Endometrial microvascular endothelial cells (primary cell): ENCODE data around the gene KIF25. TPM values are rescaled to one million over a fixed set of nuclear protein-coding genes. Genes with fewer than 3 reads are reported as not detected.
"Not testable (repeated sequence)": the region's sequence is repeated elsewhere in the genome, so short reads cannot be mapped to it uniquely, and the experiment has no call there.

Source experiments
- in situ Hi-C: cut with HindIII; loops from 2 replicates; pipeline ENCODE4 v1.10.0; 2017; ENCODE audit warnings: low sequenced_read_pairs, low pct_unique_long_range_greater_than_20kb; ENCODE audit errors: inconsistent ontology term
- total RNA-seq: library from RNA; depleted of rRNA; stranded (reverse); fragments of >200 nt; gene quantifications from one replicate; pipeline ENCODE4 v1.2.3, GENCODE V29; 2015; ENCODE audit errors: inconsistent ontology term

KIF25 gene
- total RNA-seq, 1 donor from 2014 or later, result not detected

DNA sequence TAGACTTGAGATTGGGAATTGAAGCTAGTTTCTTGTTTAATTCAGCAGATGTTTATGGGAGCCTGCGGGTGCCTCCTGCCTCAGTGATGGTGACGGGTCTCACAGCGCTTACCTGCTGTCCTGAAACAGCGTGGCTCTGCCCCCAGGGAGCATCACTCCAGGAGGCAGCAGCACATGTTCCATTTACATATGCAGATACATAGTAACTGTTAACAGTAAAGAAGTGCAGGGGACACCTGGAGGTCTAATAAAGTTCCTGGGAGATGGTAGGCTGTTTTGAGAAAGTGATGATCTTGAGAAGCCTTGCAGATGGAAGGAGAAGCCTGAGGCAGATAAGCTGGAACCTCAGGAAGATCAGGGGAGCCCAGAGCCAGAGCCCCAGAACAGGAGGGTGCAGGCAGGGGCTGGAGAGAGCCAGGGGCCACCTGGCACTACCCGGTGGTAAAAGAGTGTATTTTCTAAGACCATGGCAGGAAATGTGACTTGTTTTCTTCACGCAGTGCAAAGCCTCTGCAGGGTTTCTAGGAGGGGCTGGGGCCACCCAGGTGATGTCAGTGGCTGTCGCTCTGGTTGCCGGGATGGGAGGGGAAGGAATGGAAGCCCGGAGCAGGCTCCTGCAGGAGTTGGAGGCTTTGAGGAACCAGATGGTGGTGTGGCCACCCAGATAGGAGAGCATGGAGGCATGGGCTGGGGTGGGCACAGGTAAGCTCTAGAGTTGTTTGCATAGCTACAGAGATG lies 24.2 kb upstream of the KIF25 start:
- in situ Hi-C loops, result no loop called here

- in situ Hi-C loops, result no loop called here
Observed at GRCh38 chr6:167974640-167975344, 22.7 kb upstream of the KIF25 start.

DNA sequence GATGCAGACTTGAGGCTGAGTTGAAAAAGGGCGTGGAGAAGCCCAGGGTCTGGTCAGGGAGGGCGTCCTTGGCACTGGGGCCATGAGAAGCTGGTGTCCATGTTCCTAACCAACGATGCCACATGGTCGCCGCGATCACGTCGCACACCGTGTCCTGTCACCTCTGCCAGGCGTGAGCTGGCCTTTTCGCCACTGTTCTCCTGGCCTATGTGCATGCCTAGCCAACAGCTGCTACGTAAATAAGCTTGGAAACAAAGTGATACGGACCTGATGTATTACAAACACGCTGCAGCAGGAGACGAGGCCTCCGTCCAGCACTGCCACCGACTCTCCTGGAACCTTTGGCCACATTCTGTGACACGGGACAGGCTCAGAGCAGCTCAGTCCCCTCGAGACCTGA lies 22.0 kb upstream of the KIF25 start:
- in situ Hi-C loops, result no loop called here

DNA sequence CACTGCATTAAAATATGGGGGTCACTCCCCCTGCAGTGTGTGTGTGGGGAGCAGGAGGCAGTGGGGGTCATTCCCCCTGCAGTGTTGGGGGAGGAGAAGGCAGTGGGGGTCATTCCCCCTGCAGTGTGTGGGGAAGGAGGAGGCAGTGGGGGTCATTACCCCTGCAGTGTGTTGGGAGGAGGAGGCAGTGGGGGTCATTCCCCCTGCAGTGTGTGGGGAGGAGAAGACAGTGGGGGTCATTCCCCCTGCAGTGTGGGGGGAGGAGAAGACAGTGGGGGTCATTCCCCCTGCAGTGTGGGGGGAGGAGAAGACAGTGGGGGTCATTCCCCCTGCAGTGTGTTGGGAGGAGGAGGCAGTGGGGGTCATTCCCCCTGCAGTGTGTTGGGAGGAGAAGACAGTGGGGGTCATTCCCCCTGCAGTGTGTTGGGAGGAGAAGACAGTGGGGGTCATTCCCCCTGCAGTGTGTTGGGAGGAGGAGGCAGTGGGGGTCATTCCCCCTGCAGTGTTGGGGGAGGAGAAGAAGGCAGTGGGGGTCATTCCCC lies 21.3 kb upstream of the KIF25 start:
- in situ Hi-C loops, result not testable (repeated sequence)

DNA sequence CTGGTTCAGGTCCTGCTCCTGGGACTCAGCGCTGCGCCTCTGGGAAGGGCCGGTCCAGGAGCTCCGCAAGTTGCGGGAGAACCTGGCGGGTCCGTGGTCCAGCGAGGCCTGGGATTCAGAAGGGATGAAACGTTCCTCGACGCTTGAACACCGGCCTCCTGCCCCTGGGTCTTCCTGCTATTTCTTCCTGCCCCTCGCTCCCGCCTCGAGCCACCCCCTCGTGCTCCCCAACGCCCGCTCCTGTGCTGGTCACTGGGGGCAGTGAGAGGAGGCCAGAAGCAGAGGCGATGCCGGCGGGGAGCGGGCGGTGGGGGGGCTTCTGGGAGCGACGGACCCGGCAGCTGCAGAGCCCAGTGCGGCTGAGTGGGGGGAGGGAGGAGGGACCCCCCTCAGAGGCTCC lies 20.8 kb upstream of the KIF25 start:
- in situ Hi-C loops, result no loop called here

- in situ Hi-C loops, result no loop called here
Observed at GRCh38 chr6:167977717-167978467, 19.6 kb upstream of the KIF25 start.

DNA sequence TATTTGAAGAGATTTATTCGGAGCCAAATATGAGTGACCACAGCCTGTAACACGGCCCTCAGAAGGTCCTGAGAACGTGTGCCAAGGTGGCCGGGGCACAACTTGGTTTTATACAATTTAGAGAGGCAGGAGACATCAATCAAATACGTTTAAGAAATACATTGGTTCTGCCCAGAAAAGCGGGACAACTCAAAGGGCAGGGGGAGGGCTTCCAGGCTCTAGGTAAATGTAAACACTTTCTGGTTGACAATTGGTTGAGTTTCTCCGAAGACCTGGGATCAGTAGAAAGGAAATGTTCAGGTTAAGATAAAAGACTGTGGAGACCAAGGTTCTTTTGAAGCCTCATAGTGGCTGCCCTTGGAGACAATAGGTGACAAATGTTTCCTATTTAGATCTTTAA lies 18.9 kb upstream of the KIF25 start:
- in situ Hi-C loops, result no loop called here

GRCh38 chr6:167979436-167980139 lies 17.9 kb upstream of the KIF25 start:
- in situ Hi-C loops, result no loop called here

DNA sequence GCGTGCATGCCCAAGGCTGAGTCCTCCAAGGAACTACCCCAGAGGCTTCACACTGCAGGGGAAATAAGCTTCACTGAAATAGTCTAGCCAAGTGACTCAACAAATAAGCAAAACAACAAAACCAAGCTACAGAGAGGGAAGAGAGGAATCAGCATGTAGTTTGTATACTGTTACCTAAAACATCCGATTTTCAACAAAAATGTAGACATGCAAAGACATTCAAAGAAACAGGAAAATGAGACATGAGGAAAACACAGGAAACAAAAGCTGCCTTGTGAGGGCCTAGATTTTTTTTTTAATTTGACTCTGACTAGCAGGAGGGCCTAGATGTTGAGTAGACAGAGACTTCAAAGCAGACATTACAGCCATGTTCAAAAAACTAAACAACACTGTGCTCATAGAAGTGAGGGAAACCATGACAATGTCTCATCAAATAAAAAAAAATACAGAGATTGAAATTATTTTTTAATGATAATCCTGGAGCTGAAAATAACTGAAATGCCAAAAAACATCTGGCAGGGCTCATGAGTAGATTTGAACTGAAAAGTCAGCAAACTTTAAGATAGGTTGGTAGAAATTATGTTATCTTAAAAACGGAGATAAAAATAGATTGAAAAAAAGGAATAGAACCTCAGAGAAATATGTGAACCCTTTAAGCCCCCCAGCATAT lies 16.4 kb upstream of the KIF25 start:
- in situ Hi-C loops, result no loop called here

- in situ Hi-C loops, result no loop called here
Observed at GRCh38 chr6:167981916-167982462, 15.5 kb upstream of the KIF25 start.

GRCh38 chr6:167984144-167984719 lies 13.2 kb upstream of the KIF25 start:
- in situ Hi-C loops, result no loop called here

DNA sequence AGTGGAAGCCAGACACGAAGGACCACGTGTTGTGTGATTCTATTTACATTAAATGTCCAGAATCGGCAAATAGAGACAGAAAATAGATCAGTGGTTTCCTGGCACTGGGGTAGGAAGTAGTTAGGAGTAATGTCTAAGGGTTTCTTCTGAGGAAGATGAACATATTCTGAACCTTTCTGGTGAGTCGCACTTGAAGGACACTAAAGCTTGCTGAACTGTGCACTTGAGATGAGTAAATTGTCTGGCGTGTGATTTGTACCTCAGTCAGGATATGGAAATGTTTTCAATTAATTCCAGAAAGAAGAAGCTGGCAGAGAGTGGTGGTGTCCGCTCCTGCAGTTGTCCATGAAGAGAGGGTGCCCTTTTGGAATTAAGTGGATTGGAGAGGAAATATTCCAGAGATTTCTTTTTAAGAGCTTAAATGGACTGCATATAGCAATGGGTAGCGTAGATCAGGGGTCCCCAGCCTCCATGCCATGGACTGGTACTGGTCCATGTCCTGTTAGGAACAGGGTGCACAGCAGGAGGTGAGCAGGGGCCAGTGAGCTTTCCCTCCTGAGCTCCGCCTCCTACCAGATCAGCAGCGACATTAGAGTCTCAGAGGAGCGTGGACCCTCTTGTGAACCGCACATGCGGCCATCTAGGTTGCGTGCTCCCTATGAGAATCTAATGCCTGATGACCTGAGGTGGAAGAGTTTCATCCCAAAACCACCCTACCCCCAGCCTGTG lies 12.4 kb upstream of the KIF25 start:
- in situ Hi-C loops, result no loop called here

DNA sequence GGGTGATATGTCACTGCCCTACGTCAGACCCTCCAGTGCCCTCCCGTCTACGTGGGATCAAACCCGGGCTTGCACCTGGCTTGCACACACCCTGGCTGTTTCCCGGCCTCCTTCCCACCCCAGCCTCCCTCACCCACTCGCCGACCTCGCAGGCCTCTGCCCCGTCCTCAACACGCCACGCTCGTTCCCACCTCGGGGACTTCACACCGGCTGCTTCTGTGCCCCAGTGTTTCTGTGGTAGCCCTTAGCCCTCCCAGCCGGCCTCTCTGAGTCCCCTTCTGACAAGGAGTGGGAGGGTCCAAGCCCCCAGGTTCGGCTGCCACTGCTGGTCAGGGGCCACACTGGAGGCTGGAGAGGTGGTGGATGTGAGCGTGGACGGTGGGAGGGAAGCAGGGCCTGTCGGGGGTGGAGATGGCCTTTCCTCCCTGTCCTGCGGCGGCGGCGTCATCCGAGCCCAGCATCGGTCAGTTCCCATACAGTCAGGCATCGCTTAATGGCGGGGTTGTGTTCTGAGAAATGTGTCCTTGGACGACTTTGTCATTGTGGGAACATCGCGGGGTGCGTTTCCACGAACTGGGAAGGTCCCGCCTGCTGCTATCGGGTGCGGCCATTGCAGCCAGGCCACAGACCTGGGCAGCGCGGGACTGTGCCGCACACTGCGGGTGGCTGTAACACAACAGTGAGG lies 11.4 kb upstream of the KIF25 start:
- in situ Hi-C loops, result no loop called here

DNA sequence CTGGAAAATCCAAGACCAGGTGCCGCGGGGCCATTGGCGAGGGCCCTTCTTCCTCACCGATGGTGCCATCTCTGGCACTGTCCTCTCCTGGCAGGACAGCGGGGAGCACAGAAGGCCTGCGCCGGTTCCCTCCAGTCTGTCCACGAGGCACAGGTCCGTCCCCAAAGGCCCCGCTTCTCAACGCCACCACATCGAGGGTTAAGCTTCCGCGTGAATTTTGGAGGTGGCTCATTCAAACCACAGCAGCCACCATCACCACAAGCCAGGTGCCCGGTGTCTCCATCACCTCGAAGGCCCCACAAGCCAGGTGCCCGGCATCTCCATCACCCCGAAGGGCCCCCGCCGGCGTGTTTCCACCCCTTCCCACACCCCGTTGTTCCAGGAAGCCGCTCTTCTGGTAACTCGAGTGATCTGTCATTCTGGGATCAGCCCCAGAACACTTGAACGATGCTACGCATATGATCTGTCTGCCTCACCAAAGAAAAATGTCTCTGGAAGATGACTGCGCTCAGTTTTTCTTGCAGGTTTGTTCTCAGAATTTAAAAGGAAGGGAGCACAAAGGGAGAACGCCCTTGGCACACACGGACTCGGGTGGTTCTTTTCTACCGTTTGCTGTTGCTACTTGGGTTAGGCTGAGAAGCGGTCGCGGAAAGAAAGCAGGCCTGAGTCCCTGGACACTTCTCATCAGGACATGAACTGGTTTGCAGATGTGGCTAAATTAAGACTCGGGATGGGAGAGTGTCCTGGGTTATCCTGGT lies 9.9 kb upstream of the KIF25 start:
- in situ Hi-C loops, result no loop called here

DNA sequence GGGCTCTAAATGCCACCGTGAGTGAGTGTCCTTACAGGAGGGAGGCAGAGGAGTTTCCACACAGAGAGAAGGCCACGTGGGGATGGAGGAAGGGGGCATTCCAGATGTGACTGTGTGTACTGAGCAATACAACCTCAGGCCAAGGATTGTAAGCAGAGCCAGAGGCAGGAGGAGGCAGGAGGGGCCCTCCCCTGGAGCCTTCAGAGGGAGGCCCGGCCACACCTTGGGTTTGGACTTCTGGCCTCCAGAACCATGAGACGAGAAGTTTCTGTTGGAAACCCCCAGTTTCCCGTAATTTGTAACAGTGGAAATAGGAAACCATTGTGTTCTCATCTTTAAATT lies 9.3 kb upstream of the KIF25 start:
- in situ Hi-C loops, result no loop called here
